Caco-2 (cell line): ENCODE data around the gene RAPGEF5. TPM values are rescaled to one million over a fixed set of nuclear protein-coding genes. Genes with fewer than 3 reads are reported as not detected.

Experiments
- BruUV-seq: library from RNA; stranded (reverse); fragments of 400-500 nt; replicated peaks from 2 replicates; lab custom pipeline; 2021; lab: Mats Ljungman, UMichigan
- CTCF ChIA-PET: fragments of 300-600 bp; sonication (Branson Sonifier 250); formaldehyde crosslinking; loops from one replicate; lab custom pipeline; 2022; ENCODE audit warnings: antibody characterized with exemption; lab: Charles Lee
- POLR2A ChIA-PET: fragments of 300-600 bp; sonication (Branson Sonifier 250); formaldehyde crosslinking; loops from one replicate; lab custom pipeline; 2022; ENCODE audit warnings: antibody characterized with exemption; lab: Charles Lee
- DNase-seq, 2 experiments: peaks; one replicate each; pipeline versions ENCODE4 v3.0.0 to v3.0.0-alpha.2; 2020 to 2022
- H3K27me3 ChIP-seq: replicated peaks from 2 replicates; pipeline ENCODE4 v1.6.0; 2011; ENCODE audit warnings: low read length; ENCODE audit not compliant: control insufficient read depth, insufficient read depth
- H3K36me3 ChIP-seq: 2 replicates; pipeline ENCODE4 v1.5.1; 2011; ENCODE audit warnings: low read length; ENCODE audit not compliant: control insufficient read depth, insufficient read depth
- H3K4me1 ChIP-seq: fragments of 250-450 bp; sonication (Bioruptor Pico); 2 replicates; pipeline ENCODE4 v1.5.1; 2020; ENCODE audit warnings: mild to moderate bottlenecking
- H3K4me3 ChIP-seq: 2 replicates; pipeline ENCODE4 v1.5.1; 2011; ENCODE audit warnings: low read depth, mild to moderate bottlenecking, control low read depth, low read length
- H3K9me3 ChIP-seq: fragments of 250-450 bp; sonication (Bioruptor Pico); 2 replicates; pipeline ENCODE4 v1.5.1; 2020; ENCODE audit warnings: mild to moderate bottlenecking, moderate library complexity
- H3K27ac Mint-ChIP-seq: one replicate; pipeline ENCODE4 v1.8.0; 2022; ENCODE audit warnings: mixed read lengths; ENCODE audit not compliant: unreplicated experiment
- H3K27me3 Mint-ChIP-seq: one replicate; pipeline ENCODE4 v1.8.0; 2022; ENCODE audit warnings: mixed read lengths; ENCODE audit not compliant: insufficient read depth, unreplicated experiment
- H3K36me3 Mint-ChIP-seq: one replicate; pipeline ENCODE4 v1.8.0; 2022; ENCODE audit warnings: mild to moderate bottlenecking, mixed read lengths; ENCODE audit not compliant: insufficient read depth, unreplicated experiment
- H3K4me1 Mint-ChIP-seq: one replicate; pipeline ENCODE4 v1.8.0; 2022; ENCODE audit warnings: low read depth, mixed read lengths; ENCODE audit not compliant: unreplicated experiment
- H3K4me3 Mint-ChIP-seq: one replicate; pipeline ENCODE4 v1.8.0; 2022; ENCODE audit warnings: mild to moderate bottlenecking, moderate library complexity, mixed read lengths; ENCODE audit not compliant: unreplicated experiment
- H3K9me3 Mint-ChIP-seq: one replicate; pipeline ENCODE4 v1.8.0; 2022; ENCODE audit warnings: mixed read lengths; ENCODE audit not compliant: unreplicated experiment
- intact Hi-C: fragments of 100-400 bp; cut with micrococcal nuclease; formaldehyde crosslinking; loops from one replicate; pipeline ENCODE4 v1.10.0; 2022; ENCODE audit not compliant: unreplicated experiment
- total RNA-seq: library from RNA; stranded (reverse); gene quantifications from 2 replicates; pipeline ENCODE4 v1.2.3, GENCODE V29; 2022
- TF ChIP-seq, protein P1 (sequence below), 2 experiments: fragments of 200-600 bp in 1 of 2; IDR thresholded peaks; 1 replicate in 1 of 2; 2 replicates in 1 of 2; pipeline versions ENCODE4 v1.5.1 to v1.8.0; 2011 to 2022; ENCODE audit warnings: antibody characterized with exemption in 1 of 2, control low read depth in 1 of 2, inconsistent platforms in 1 of 2, low read depth in 1 of 2, low read length in 1 of 2, mild to moderate bottlenecking in 1 of 2, moderate library complexity in 1 of 2; ENCODE audit not compliant: insufficient read depth in 1 of 2, severe bottlenecking in 1 of 2, unreplicated experiment in 1 of 2

RAPGEF5 gene
- total RNA-seq, 1 experiment from 2014 or later, result 16.9 TPM

DNA sequence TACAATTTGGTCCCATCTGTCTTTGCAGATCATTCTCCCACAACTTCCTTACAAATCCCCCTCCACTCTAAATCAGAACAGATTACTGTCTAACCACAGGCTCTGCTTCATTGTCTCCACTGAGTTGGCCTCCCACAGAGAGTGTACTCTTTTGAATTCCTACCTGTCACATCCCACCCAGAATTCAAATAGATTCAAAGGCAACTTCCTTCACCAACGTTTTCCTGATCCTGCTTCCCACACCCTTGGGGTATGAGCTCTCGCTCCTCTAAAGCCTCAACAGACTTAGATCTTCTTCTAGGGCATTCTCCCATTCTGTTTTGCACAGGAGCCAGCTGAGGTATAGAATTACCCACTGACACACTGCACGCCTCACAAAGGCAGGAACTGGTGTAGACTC, 213.5 kb downstream of the RAPGEF5 start:
- intact Hi-C loops, result no loop called here
- Histone ChIP-seq H3K4me3 (no peak overlapping the region), H3K36me3 (peaks cover 3% of the 10 kb centered on the region; the same call in 1 of the 2 replicates), H3K27me3 (no peaks in the 10 kb centered on the region), H3K4me1 (peaks cover 10% of the 10 kb centered on the region), H3K9me3 (no peaks in the 10 kb centered on the region)
- Mint-ChIP-seq H3K9me3 (peaks cover 9% of the 10 kb centered on the region), H3K4me3 (no peak overlapping the region), H3K27ac (no peak overlapping the region), H3K4me1 (peaks cover 28% of the 10 kb centered on the region), H3K27me3 (no peaks in the 10 kb centered on the region), H3K36me3 (peaks cover 12% of the 10 kb centered on the region)
- DNase-seq, result no peak
- ChIA-PET POLR2A (no interaction called here), CTCF (no interaction called here)
- TF ChIP-seq, protein P1, sequence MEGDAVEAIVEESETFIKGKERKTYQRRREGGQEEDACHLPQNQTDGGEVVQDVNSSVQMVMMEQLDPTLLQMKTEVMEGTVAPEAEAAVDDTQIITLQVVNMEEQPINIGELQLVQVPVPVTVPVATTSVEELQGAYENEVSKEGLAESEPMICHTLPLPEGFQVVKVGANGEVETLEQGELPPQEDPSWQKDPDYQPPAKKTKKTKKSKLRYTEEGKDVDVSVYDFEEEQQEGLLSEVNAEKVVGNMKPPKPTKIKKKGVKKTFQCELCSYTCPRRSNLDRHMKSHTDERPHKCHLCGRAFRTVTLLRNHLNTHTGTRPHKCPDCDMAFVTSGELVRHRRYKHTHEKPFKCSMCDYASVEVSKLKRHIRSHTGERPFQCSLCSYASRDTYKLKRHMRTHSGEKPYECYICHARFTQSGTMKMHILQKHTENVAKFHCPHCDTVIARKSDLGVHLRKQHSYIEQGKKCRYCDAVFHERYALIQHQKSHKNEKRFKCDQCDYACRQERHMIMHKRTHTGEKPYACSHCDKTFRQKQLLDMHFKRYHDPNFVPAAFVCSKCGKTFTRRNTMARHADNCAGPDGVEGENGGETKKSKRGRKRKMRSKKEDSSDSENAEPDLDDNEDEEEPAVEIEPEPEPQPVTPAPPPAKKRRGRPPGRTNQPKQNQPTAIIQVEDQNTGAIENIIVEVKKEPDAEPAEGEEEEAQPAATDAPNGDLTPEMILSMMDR (IDR thresholded peaks at IDR 0.05; ENCODE audit: insufficient read depth in 1 of 2, low read depth in 1 of 2, low read length in 1 of 2, severe bottlenecking in 1 of 2, unreplicated experiment in 1 of 2), result no peak
- no TSS peak for BruUV-seq

DNA sequence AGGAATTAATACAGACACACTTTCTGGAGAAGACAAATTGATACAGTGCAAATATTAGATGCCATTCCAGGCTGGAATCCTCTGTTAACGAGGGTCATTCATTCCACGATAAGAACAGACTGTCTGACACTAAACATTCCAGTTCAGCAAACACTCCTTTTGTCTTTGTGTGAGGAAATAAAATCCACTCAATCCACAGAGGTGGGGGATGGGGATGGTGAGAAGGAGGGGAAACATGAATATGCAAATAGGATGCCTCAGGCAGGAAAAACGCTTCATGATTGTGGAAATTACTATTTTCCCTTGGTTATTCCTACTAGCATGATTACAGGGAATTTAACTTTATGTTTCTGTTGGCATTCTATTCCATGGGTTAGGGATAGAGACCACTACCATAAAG, 214.4 kb downstream of the RAPGEF5 start:
- no TSS peak for BruUV-seq
- no peak for DNase-seq
- Histone ChIP-seq H3K36me3 (peaks cover 5% of the 10 kb centered on the region), H3K9me3 (no peaks in the 10 kb centered on the region), H3K4me3 (no peak overlapping the region), H3K27me3 (no peaks in the 10 kb centered on the region), H3K4me1 (peaks cover 10% of the 10 kb centered on the region)
- H3K4me1 Mint-ChIP-seq, result peaks cover 28% of the 10 kb centered on the region
- H3K4me3 Mint-ChIP-seq, result no peak overlapping the region
- no peaks in the 10 kb centered on the region for H3K27me3 Mint-ChIP-seq
- H3K36me3 Mint-ChIP-seq, result peaks cover 17% of the 10 kb centered on the region
- H3K27ac Mint-ChIP-seq, result no peak overlapping the region
- TF ChIP-seq, protein P1 (IDR thresholded peaks at IDR 0.05; ENCODE audit: insufficient read depth in 1 of 2, low read depth in 1 of 2, low read length in 1 of 2, severe bottlenecking in 1 of 2, unreplicated experiment in 1 of 2), result no peak
- CTCF ChIA-PET, result no interaction called here
- intact Hi-C loops, result no loop called here
- peaks cover 9% of the 10 kb centered on the region for H3K9me3 Mint-ChIP-seq
- POLR2A ChIA-PET, result no interaction called here

DNA sequence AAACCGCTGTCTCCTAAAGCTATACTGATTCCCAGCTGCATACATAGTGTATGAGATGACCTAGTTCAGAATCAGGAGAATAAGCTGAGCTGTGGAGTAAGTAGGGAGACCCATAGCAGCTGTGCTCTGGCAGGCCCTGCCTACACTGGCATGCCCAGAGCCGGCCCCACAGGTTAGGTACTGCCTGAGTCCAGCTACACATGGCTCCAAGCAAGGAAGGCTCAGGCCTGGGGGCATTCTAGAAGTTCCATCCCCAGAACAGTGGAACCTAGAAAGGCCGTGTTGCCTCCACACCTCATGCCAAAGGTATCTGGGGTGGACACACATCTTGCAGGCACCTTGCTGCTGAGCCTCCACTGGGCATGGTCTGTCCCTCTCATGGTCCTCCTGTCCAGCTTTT, 215.6 kb downstream of the RAPGEF5 start:
- BruUV-seq, result no TSS peak
- CTCF ChIA-PET, result no interaction called here
- no peak overlapping the region for H3K27ac Mint-ChIP-seq
- peaks cover 5% of the 10 kb centered on the region for H3K36me3 ChIP-seq
- TF ChIP-seq, protein P1 (IDR thresholded peaks at IDR 0.05; ENCODE audit: insufficient read depth in 1 of 2, low read depth in 1 of 2, low read length in 1 of 2, severe bottlenecking in 1 of 2, unreplicated experiment in 1 of 2), result no peak
- H3K4me1 Mint-ChIP-seq, result peaks cover 28% of the 10 kb centered on the region
- no peak for DNase-seq
- no peaks in the 10 kb centered on the region for H3K27me3 Mint-ChIP-seq
- peaks cover 9% of the 10 kb centered on the region for H3K9me3 Mint-ChIP-seq
- H3K27me3 ChIP-seq, result no peaks in the 10 kb centered on the region
- no peaks in the 10 kb centered on the region for H3K9me3 ChIP-seq
- H3K4me3 ChIP-seq, result no peak overlapping the region
- POLR2A ChIA-PET, result no interaction called here
- peaks cover 17% of the 10 kb centered on the region for H3K36me3 Mint-ChIP-seq
- H3K4me3 Mint-ChIP-seq, result no peak overlapping the region
- peaks cover 10% of the 10 kb centered on the region for H3K4me1 ChIP-seq
- intact Hi-C loops, result no loop called here
